Measurements from ENCODE around the gene PTPA. TPM values are rescaled to one million over a fixed set of nuclear protein-coding genes. Genes with fewer than 3 reads are reported as not detected.

Gene PTPA
- total RNA-seq, 1 donor from 2014 or later = 42.2 TPM

- DNase-seq = no peak
Measured at GRCh38 chr9:129138476-129139232, 27.4 kb downstream of the PTPA start.

- peak; percentile 90 for DNase-seq
Measured at GRCh38 chr9:129139233-129139992, 28.2 kb downstream of the PTPA start.

GRCh38 chr9:129139993-129140396 is 28.8 kb downstream of the PTPA start:
- DNase-seq = peak; percentile 100

GRCh38 chr9:129140397-129141065 is 29.3 kb downstream of the PTPA start:
- DNase-seq = no peak

GRCh38 chr9:129141066-129142041 is 30.1 kb downstream of the PTPA start:
- DNase-seq = peak; percentile 87

GRCh38 chr9:129142138-129142935 is 31.1 kb downstream of the PTPA start:
- DNase-seq = no peak

GRCh38 chr9:129143031-129143927 is 32.1 kb downstream of the PTPA start:
- DNase-seq = peak; percentile 83

GRCh38 chr9:129145316-129145715 is 34.1 kb downstream of the PTPA start:
- no peak for DNase-seq

GRCh38 chr9:129145841-129146292 is 34.7 kb downstream of the PTPA start:
- peak; percentile 79 for DNase-seq

GRCh38 chr9:129146441-129146941 is 35.3 kb downstream of the PTPA start:
- peak; percentile 92 for DNase-seq

GRCh38 chr9:129148463-129149204 is 37.4 kb downstream of the PTPA start:
- DNase-seq = no peak

- DNase-seq = no peak
Measured at GRCh38 chr9:129149442-129149841, 38.2 kb downstream of the PTPA start.

GRCh38 chr9:129150122-129150521 is 38.9 kb downstream of the PTPA start:
- DNase-seq = no peak

- DNase-seq = no peak
Measured at GRCh38 chr9:129150672-129151211, 39.5 kb downstream of the PTPA start.

GRCh38 chr9:129151469-129151868 is 40.3 kb downstream of the PTPA start:
- no peak for DNase-seq

- DNase-seq = no peak
Measured at GRCh38 chr9:129154866-129155477, 43.8 kb downstream of the PTPA start.

- DNase-seq = no peak
Measured at GRCh38 chr9:129156163-129156562, 44.9 kb downstream of the PTPA start.

Data from skin of body (tissue), 2 donors.